HuH-7.5 (cell line): ENCODE data around the gene NF1.
"Not testable (repeated sequence)": the region's sequence is repeated elsewhere in the genome, so short reads cannot be mapped to it uniquely, and the experiment has no call there.

Source experiments
- DNase-seq: peaks from one replicate; pipeline ENCODE4 v3.0.0; 2011; ENCODE audit warnings: low spot score

NF1 gene

GRCh38 chr17:31296142-31296541 is 201.4 kb downstream of the NF1 start:
- no peak for DNase-seq

GRCh38 chr17:31297090-31297489 is 202.3 kb downstream of the NF1 start, which contains the start of gene OMG:
Gene OMG, minus strand, starts transcription at chr17:31297239. Its CDS starts 908 bp downstream, at chr17:31296331.
- DNase-seq, result no peak

- DNase-seq, result no peak
Measured at GRCh38 chr17:31299624-31300023, 204.8 kb downstream of the NF1 start.

GRCh38 chr17:31307640-31308039 is 212.9 kb downstream of the NF1 start:
- DNase-seq, result no peak

GRCh38 chr17:31308372-31309334 is 213.9 kb downstream of the NF1 start:
- DNase-seq, result no peak

- DNase-seq, result no peak
Measured at GRCh38 chr17:31309556-31309955, 214.8 kb downstream of the NF1 start.

- no peak for DNase-seq
Measured at GRCh38 chr17:31310260-31310659, 215.5 kb downstream of the NF1 start.

- no peak for DNase-seq
Measured at GRCh38 chr17:31310886-31311285, 216.1 kb downstream of the NF1 start.

GRCh38 chr17:31311526-31311925 is 216.7 kb downstream of the NF1 start:
- DNase-seq, result no peak

- not testable (repeated sequence) for DNase-seq
Measured at GRCh38 chr17:31312223-31312622, 217.4 kb downstream of the NF1 start.

- no peak for DNase-seq
Measured at GRCh38 chr17:31313982-31314781, 219.4 kb downstream of the NF1 start, which contains the start of gene EVI2B. Gene EVI2B, minus strand, starts transcription at chr17:31314054. Its CDS starts 8,445 bp downstream, at chr17:31305609.

- no peak for DNase-seq
Measured at GRCh38 chr17:31314782-31315100, 220.0 kb downstream of the NF1 start.

GRCh38 chr17:31318298-31318801 is 223.6 kb downstream of the NF1 start:
- no peak for DNase-seq

- DNase-seq, result no peak
Measured at GRCh38 chr17:31318851-31319661, 224.3 kb downstream of the NF1 start.

- DNase-seq, result no peak
Measured at GRCh38 chr17:31320241-31320640, 225.5 kb downstream of the NF1 start.

- no peak for DNase-seq
Measured at GRCh38 chr17:31320791-31321190, 226.0 kb downstream of the NF1 start.

GRCh38 chr17:31321481-31321880 is 226.7 kb downstream of the NF1 start, which contains the start of gene EVI2A:
Gene EVI2A, minus strand, starts transcription at chr17:31321622. Its CDS starts 2,609 bp downstream, at chr17:31319013.
- no peak for DNase-seq

- no peak for DNase-seq
Measured at GRCh38 chr17:31321966-31322365, 227.2 kb downstream of the NF1 start.

- no peak for DNase-seq
Measured at GRCh38 chr17:31323551-31323950, 228.8 kb downstream of the NF1 start.

- no peak for DNase-seq
Measured at GRCh38 chr17:31327534-31328159, 232.9 kb downstream of the NF1 start.

- DNase-seq, result no peak
Measured at GRCh38 chr17:31328160-31328535, 233.4 kb downstream of the NF1 start.
